Stomach (tissue), 9 donors: ENCODE measurements around the gene CCDC122. TPM values are rescaled to one million over a fixed set of nuclear protein-coding genes. Genes with fewer than 3 reads are reported as not detected.

Source experiments
- DNase-seq, 2 donors: peaks; one replicate each; pipeline versions ENCODE4 v3.0.0 to v3.0.0-alpha.2; 2013 to 2019
- H3K27ac ChIP-seq, 5 donors: fragments of 200-600 bp in 4 of 5; sonication (generic) in 4 of 5; one replicate each; pipeline ENCODE4 v1.5.1; 2013 to 2019; ENCODE audit warnings: mild to moderate bottlenecking in 1 of 5, moderate library complexity in 1 of 5
- H3K27me3 ChIP-seq, 3 donors: fragments of 200-600 bp; sonication (generic); one replicate each; pipeline ENCODE4 v1.5.1; 2017 to 2019; ENCODE audit warnings: mixed run types in 1 of 3
- H3K36me3 ChIP-seq, 4 donors: fragments of 200-600 bp; sonication (generic); 1 replicate in 3 of 4; 2 replicates in 1 of 4; pipeline ENCODE4 v1.5.1; 2016 to 2019
- H3K4me1 ChIP-seq, 4 donors: fragments of 200-600 bp; sonication (generic); one replicate each; pipeline ENCODE4 v1.5.1; 2016 to 2019
- H3K4me3 ChIP-seq, 4 donors: fragments of 200-600 bp; sonication (generic) in 3 of 4; one replicate each; pipeline ENCODE4 v1.5.1; 2016 to 2019; ENCODE audit warnings: mild to moderate bottlenecking in 1 of 4
- H3K9me3 ChIP-seq, 4 donors: fragments of 200-600 bp; sonication (generic); one replicate each; pipeline ENCODE4 v1.5.1; 2016 to 2019
- EP300 ChIP-seq: sonication (generic); formaldehyde crosslinking; IDR thresholded peaks from one replicate; pipeline ENCODE4 v1.6.1; 2017; ENCODE audit warnings: antibody characterized with exemption
- POLR2A ChIP-seq, 4 donors: fragments of 450-650 bp; IDR thresholded peaks; one replicate each; pipeline ENCODE4 v1.6.1; 2016; ENCODE audit warnings: antibody characterized with exemption in 4 of 4, control low read depth in 2 of 4, mild to moderate bottlenecking in 1 of 4, moderate library complexity in 1 of 4
- POLR2AphosphoS5 ChIP-seq, 3 donors: sonication (generic); formaldehyde crosslinking; IDR thresholded peaks; one replicate each; pipeline ENCODE4 v1.6.1; 2016; ENCODE audit warnings: antibody characterized with exemption in 3 of 3
- WGBS, 5 donors: extraction: QIAGEN DNeasy Blood & Tissue Kit in 3 of 5; methylation state at CpG; one replicate each; pipeline versions ENCODE4 v1.1.5 to v1.1.7; 2013 to 2018; 5-methylcytosine and 5-hydroxymethylcytosine counted together
- intact Hi-C: fragments of 100-400 bp; cut with DNase I; formaldehyde crosslinking; loops from one replicate; pipeline ENCODE4 v1.15.1; 2023; ENCODE audit warnings: low total_unique reads
- polyA plus RNA-seq, 3 donors: library from polyadenylated mRNA; stranded (reverse); fragments of 200-250 nt; gene quantifications; one replicate each; pipeline ENCODE4 v1.2.3, GENCODE V29; 2013
- total RNA-seq, 5 donors: library from RNA; depleted of rRNA; stranded (reverse); fragments of >200 nt; gene quantifications; one replicate each; pipeline versions ENCODE4 v1.1.0 to v1.2.3, GENCODE V29; 2014 to 2016
- TF ChIP-seq, protein P1 (sequence below), 7 experiments: fragments of 450-650 bp in 4 of 7; fragments of 200-600 bp in 3 of 7; sonication (generic) in 3 of 7; IDR thresholded peaks; one replicate each; pipeline ENCODE4 v1.5.1; 2016 to 2019; ENCODE audit warnings: antibody characterized with exemption in 7 of 7, control low read depth in 2 of 7, mild to moderate bottlenecking in 1 of 7
- donor health status: healthy with polysubstance abuse.
- donor health status: Bipolar disorder and iron deficiency.
- donor health status: healthy.

Gene CCDC122
- total and polyA plus RNA-seq, 8 donors, result 1.9 to 44.6 (median 4.3) TPM; not detected in 2

DNA sequence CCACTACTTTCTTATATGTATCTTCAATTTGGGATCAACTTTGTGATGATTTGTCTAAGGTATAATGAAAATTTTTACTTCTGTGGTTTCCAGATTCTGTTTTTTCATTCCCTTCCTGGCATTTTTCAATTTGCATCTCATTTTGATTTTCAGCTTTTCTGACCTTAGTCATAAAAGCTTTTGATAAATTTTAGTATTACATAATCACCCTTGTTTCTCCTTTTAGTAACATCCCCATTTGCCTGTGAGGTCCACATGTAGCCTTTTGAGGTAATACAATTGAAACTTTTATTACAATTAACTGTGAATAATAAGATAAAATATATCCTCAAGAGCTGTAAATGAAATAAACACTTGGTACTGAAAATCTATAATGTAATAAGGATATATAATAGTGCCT, 31.3 kb upstream of the CCDC122 start:
- Histone ChIP-seq H3K36me3 (no peaks in the 10 kb centered on the region), H3K27me3 (no peaks in the 10 kb centered on the region), H3K9me3 (no peaks in the 10 kb centered on the region), H3K27ac (no peak overlapping the region), H3K4me1 (peaks cover 0 to 16% (median 6%) of the 10 kb centered on the region in 4 donors), H3K4me3 (no peak overlapping the region)
- intact Hi-C loops, result loop anchor here (10.0 kb wide), 1 partner anchor 534 kb away; no protein-coding TSS in a partner anchor
- DNase-seq, result no peak
- TF ChIP-seq POLR2AphosphoS5 (IDR thresholded peaks at IDR 0.05), result no peak
- no peak for TF ChIP-seq POLR2A (IDR thresholded peaks at IDR 0.05)
- TF ChIP-seq EP300, result no peak
- TF ChIP-seq, protein P1, sequence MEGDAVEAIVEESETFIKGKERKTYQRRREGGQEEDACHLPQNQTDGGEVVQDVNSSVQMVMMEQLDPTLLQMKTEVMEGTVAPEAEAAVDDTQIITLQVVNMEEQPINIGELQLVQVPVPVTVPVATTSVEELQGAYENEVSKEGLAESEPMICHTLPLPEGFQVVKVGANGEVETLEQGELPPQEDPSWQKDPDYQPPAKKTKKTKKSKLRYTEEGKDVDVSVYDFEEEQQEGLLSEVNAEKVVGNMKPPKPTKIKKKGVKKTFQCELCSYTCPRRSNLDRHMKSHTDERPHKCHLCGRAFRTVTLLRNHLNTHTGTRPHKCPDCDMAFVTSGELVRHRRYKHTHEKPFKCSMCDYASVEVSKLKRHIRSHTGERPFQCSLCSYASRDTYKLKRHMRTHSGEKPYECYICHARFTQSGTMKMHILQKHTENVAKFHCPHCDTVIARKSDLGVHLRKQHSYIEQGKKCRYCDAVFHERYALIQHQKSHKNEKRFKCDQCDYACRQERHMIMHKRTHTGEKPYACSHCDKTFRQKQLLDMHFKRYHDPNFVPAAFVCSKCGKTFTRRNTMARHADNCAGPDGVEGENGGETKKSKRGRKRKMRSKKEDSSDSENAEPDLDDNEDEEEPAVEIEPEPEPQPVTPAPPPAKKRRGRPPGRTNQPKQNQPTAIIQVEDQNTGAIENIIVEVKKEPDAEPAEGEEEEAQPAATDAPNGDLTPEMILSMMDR (IDR thresholded peaks at IDR 0.05), result no peak

DNA sequence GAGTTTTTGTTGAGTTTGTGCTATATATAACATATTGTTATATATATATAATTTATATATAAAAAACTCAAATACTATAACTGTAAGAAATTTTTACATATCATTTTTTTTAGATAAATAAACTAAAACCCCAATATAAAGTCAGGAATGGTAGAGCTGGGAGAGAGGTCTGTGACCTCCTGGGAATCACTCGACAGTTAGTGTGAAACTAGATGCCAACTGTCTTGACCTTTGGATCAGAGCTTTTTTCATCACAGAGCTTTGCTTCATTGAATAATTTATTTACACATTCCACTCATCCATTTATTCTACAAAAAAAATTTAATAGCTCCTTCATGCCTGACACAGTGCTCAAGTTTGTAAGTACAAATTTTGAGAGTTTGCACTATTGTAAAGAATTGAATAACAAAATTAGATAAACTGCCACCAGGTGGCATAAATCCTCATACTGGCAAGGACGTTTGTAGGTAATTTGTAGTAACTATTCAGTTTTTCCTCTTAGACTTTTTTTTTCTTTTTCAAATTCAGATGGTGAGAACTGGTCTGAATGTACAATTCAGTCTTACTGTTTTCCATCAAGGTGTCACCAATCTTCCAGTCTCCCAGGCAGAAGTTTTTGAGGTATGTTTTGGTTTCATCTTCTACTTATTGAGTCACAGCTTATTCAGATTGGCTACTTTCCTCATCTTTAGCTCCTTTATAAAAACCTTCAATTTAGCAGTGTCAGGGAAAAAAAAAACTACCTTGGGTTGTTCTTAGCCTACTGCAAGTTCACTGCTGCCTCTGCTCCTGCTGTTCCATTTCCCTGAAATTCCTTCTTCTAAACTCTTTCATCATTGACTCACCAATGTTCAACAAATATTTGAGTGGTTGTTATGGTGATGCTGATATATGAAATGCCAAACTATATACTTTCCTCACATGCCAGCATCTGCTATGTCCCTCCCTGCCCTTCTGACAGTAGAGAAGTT, 28.9 kb upstream of the CCDC122 start:
- WGBS, 5 donors, result 28 to 39% (median 36%) methylated on average over 2 of the region's 2 CpGs
- Histone ChIP-seq H3K4me3 (no peak overlapping the region), H3K4me1 (peaks cover 0 to 16% (median 6%) of the 10 kb centered on the region in 4 donors), H3K36me3 (no peaks in the 10 kb centered on the region), H3K27ac (no peak overlapping the region), H3K27me3 (no peaks in the 10 kb centered on the region), H3K9me3 (no peaks in the 10 kb centered on the region)
- TF ChIP-seq POLR2AphosphoS5 (IDR thresholded peaks at IDR 0.05) (peak in 1 of 3 donors; percentile 31), EP300 (no peak)
- TF ChIP-seq, protein P1 (IDR thresholded peaks at IDR 0.05), result peak in 5 of 7 experiments; percentile 7 to 60 (median 58)
- intact Hi-C loops, result loop anchor here (10.0 kb wide), 1 partner anchor 136 kb away; no protein-coding TSS in a partner anchor
- peak in 1 of 2 donors; percentile 77 for DNase-seq

DNA sequence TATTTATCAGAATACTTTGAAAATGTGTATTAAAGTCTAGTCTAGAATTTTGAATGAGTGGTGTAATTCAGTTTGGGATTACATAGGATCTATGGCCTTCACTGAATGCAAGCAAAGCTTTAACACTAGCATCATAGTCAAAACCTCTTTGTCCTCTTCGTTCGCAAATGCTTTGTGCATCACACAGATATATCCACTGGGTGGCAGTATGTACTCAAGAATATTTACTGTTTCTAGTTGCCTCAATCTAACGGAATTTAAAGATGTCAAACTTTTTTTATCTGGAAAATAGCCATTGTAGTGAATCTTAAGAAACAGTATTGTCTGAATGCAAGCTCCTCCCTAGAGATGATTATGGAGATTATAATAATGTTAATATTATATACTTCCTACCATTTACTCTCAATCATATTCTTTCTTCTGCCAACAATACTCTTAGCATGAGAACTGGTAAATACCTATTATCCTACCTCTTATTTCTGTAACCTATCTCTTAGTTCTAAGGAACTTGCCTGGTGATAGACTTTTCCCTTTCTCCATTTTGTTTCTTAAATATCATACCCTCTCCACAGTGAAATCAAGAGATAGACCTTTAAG, 26.0 kb upstream of the CCDC122 start:
- no peaks in the 10 kb centered on the region for H3K9me3 ChIP-seq
- TF ChIP-seq, protein P1 (IDR thresholded peaks at IDR 0.05), result peak in 5 of 7 experiments; percentile 63 to 84 (median 76)
- no peak for TF ChIP-seq POLR2AphosphoS5 (IDR thresholded peaks at IDR 0.05)
- no peak overlapping the region for H3K4me3 ChIP-seq
- peak in 1 of 2 donors; percentile 86 for DNase-seq
- WGBS, 5 donors, result 0 to 3% (median 0%) methylated on average over 3 of the region's 3 CpGs
- no peaks in the 10 kb centered on the region for H3K27me3 ChIP-seq
- H3K4me1 ChIP-seq, result peaks cover 0 to 16% (median 6%) of the 10 kb centered on the region in 4 donors
- intact Hi-C loops, result loop anchor here (10.0 kb wide), 1 partner anchor 139 kb away; no protein-coding TSS in a partner anchor
- no peak overlapping the region for H3K27ac ChIP-seq
- no peaks in the 10 kb centered on the region for H3K36me3 ChIP-seq

DNA sequence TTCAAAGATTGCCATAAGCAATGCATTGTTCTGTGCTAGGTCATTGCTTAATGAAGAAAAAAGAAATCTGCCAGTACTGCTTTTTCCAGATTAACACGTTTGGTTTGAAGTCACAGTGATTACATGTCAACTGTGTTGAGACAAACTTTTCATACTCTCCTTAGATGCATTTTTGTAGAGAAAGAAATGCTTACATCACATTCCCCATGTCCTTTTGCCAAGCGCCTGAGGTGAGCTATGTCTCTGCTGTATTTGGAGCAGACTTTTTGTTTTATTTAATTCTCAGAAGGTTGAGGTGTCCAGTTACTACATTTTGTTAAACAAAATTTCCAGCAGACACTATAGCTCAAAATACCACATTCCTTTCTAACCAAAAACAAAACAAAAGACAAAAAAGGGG, 16.4 kb upstream of the CCDC122 start:
- Histone ChIP-seq H3K9me3 (no peaks in the 10 kb centered on the region), H3K4me3 (no peak overlapping the region), H3K4me1 (no peaks in the 10 kb centered on the region), H3K27ac (no peak overlapping the region), H3K27me3 (no peaks in the 10 kb centered on the region), H3K36me3 (peaks cover 0 to 7% (median 1%) of the 10 kb centered on the region in 4 donors)
- peak in 1 of 2 donors; percentile 37 for DNase-seq
- 51 to 62% (median 52%) methylated on average over 2 of the region's 2 CpGs for WGBS, 5 donors
- intact Hi-C loops, result no loop called here
- TF ChIP-seq, protein P1 (IDR thresholded peaks at IDR 0.05), result no peak
- TF ChIP-seq POLR2AphosphoS5 (IDR thresholded peaks at IDR 0.05), result no peak
- TF ChIP-seq POLR2A (IDR thresholded peaks at IDR 0.05), result no peak
- TF ChIP-seq EP300, result no peak
